OCI-LY3 (cell line): ENCODE results near the gene SOX12.
"Not testable (repeated sequence)": the region's sequence is repeated elsewhere in the genome, so short reads cannot be mapped to it uniquely, and the experiment has no call there.

Source experiments
- H2AFZ ChIP-seq: fragments of 200-600, 300-600 bp; shearing (Covaris generic); 2 replicates; pipeline ENCODE4 v1.6.0; 2014; ENCODE audit warnings: antibody characterized with exemption, low read depth, low read length
- H3K27ac ChIP-seq: fragments of 200-600, 300-600 bp; sonication (generic); 2 replicates; pipeline ENCODE4 v1.5.1; 2014; ENCODE audit warnings: mild to moderate bottlenecking, low read length, moderate library complexity, mixed read lengths
- H3K27me3 ChIP-seq: fragments of 200-600, 300-600 bp; sonication (generic); 2 replicates; pipeline ENCODE4 v1.6.1; 2014; ENCODE audit warnings: low read depth, low read length, mixed read lengths
- H3K36me3 ChIP-seq: fragments of 200-600, 300-600 bp; sonication (generic); replicated peaks from 2 replicates; pipeline ENCODE3; 2014; ENCODE audit warnings: low read depth, low read length, mixed read lengths
- H3K4me1 ChIP-seq: fragments of 300-600, 200-600 bp; sonication (generic); 2 replicates; pipeline ENCODE4 v1.6.1; 2014; ENCODE audit warnings: low read length, mixed read lengths
- H3K4me2 ChIP-seq: fragments of 200-600, 300-600 bp; sonication (generic); 2 replicates; pipeline ENCODE4 v1.6.1; 2014; ENCODE audit warnings: low read length, mixed read lengths
- H3K4me3 ChIP-seq: fragments of 300-600, 200-600 bp; sonication (generic); 2 replicates; pipeline ENCODE4 v1.5.1; 2014; ENCODE audit warnings: antibody characterized with exemption, mild to moderate bottlenecking, low read length, moderate library complexity
- H3K79me2 ChIP-seq: fragments of 300-600, 200-600 bp; shearing (Covaris generic); 2 replicates; pipeline ENCODE4 v1.6.1; 2014; ENCODE audit warnings: mild to moderate bottlenecking, low read length, mixed read lengths
- H3K9ac ChIP-seq: fragments of 300-600, 200-600 bp; shearing (Covaris generic); 2 replicates; pipeline ENCODE4 v1.6.0; 2014; ENCODE audit warnings: mild to moderate bottlenecking, low read length, moderate library complexity
- H3K9me3 ChIP-seq: fragments of 200-600, 300-600 bp; shearing (Covaris generic); 2 replicates; pipeline ENCODE4 v1.6.1; 2014; ENCODE audit warnings: low read length, mixed read lengths; ENCODE audit not compliant: insufficient read depth
- H4K20me1 ChIP-seq: fragments of 200-600, 300-600 bp; sonication (generic); 2 replicates; pipeline ENCODE4 v1.6.1; 2016; ENCODE audit warnings: low read length, mixed read lengths; ENCODE audit not compliant: insufficient read depth
- CTCF ChIP-seq: fragments of 200-600, 300-600 bp; sonication (generic); IDR thresholded peaks from 2 replicates; pipeline ENCODE4 v1.5.1; 2014; ENCODE audit warnings: antibody characterized with exemption, low read length, low read depth
- EZH2phosphoT487 ChIP-seq: fragments of 200-600 bp; shearing (Covaris generic); IDR thresholded peaks from 2 replicates; pipeline ENCODE4 v1.6.1; 2018; ENCODE audit warnings: antibody characterized with exemption, mixed run types, low read depth

SOX12 gene

DNA sequence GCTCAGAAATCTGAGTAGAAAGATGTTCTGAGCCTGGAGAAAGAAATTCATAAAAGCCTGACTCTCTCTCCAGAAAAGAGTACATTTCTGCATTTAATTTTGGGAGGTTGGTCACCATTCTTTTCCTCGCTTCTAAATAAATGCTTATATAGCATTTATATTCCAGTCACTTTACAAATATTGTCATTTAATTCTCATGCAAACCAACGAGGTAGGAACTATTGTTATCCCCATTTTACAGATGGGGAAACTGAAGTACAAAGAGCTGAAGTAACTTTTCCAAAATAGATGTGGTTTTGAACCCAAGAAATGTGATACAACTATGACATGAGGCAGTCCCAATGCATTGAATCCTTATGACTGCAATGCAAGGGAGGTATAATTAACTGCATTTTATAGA is 50.7 kb downstream of the SOX12 start:
- Histone ChIP-seq H3K4me2 (no peak overlapping the region), H3K9me3 (no peaks in the 10 kb centered on the region), H3K4me3 (no peak overlapping the region), H4K20me1 (no peaks in the 10 kb centered on the region), H2AFZ (no peak overlapping the region), H3K27me3 (peaks cover 3% of the 10 kb centered on the region; the same call in 1 of the 2 replicates), H3K4me1 (peaks cover 19% of the 10 kb centered on the region), H3K36me3 (no peaks in the 10 kb centered on the region), H3K27ac (no peak overlapping the region), H3K9ac (no peak overlapping the region), H3K79me2 (peaks cover 9% of the 10 kb centered on the region)
- TF ChIP-seq CTCF (no peak), EZH2phosphoT487 (no peak)

GRCh38 chr20:376750-377149 is 51.4 kb downstream of the SOX12 start:
- H3K9ac ChIP-seq: no peak overlapping the region
- no peaks in the 10 kb centered on the region for H3K9me3 ChIP-seq
- no peak overlapping the region for H3K4me3 ChIP-seq
- no peak overlapping the region for H2AFZ ChIP-seq
- TF ChIP-seq EZH2phosphoT487 (no peak), CTCF (no peak)
- peaks cover 15% of the 10 kb centered on the region for H3K79me2 ChIP-seq
- no peak overlapping the region for H3K4me2 ChIP-seq
- peaks cover 17% of the 10 kb centered on the region for H3K4me1 ChIP-seq
- no peak overlapping the region for H3K27ac ChIP-seq
- H4K20me1 ChIP-seq: no peaks in the 10 kb centered on the region
- peaks cover 3% of the 10 kb centered on the region; the same call in 1 of the 2 replicates for H3K27me3 ChIP-seq
- no peaks in the 10 kb centered on the region for H3K36me3 ChIP-seq

GRCh38 chr20:377578-377977 is 52.2 kb downstream of the SOX12 start:
- not testable (repeated sequence) for H3K4me2 ChIP-seq, H3K9ac ChIP-seq, H3K27me3 ChIP-seq, H4K20me1 ChIP-seq, H2AFZ ChIP-seq, H3K9me3 ChIP-seq, H3K27ac ChIP-seq, H3K4me3 ChIP-seq, H3K36me3 ChIP-seq
- Histone ChIP-seq H3K4me1 (peaks cover 15% of the 10 kb centered on the region), H3K79me2 (peaks cover 21% of the 10 kb centered on the region)

DNA sequence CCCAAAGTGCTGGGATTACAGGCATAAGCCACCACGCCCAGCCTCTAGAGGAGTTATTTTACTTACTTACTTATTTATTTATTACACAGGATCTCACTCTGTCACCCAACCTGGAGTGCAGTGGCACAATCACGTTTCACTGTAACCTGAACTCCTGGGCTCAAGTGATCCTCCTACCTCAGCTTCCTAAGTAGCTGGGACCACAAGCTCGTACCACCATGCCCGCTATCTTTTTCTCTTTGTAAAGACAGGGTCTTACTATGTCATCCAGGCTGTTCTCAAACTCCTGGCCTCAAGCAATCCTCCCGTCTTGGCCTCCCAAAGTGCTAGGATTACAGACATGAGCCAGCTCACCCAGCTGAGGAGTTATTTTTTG is 53.6 kb downstream of the SOX12 start:
- Histone ChIP-seq H3K27ac (no peak overlapping the region), H3K9me3 (no peaks in the 10 kb centered on the region), H3K4me1 (peaks cover 14% of the 10 kb centered on the region), H4K20me1 (peaks cover 20% of the 10 kb centered on the region), H3K9ac (no peak overlapping the region), H3K4me3 (no peak overlapping the region), H3K4me2 (no peak overlapping the region), H3K27me3 (peaks cover 3% of the 10 kb centered on the region; the same call in 1 of the 2 replicates), H2AFZ (no peak overlapping the region), H3K36me3 (peaks cover 1% of the 10 kb centered on the region), H3K79me2 (peaks cover 34% of the 10 kb centered on the region)
- no peak for TF ChIP-seq EZH2phosphoT487
- TF ChIP-seq CTCF: no peak
